CD4-positive, alpha-beta T cell treated with Interleukin-17A for 4 hours (primary cell): Measurements from ENCODE around the gene MEIS1.

Source experiments
- DNase-seq: peaks from one replicate; pipeline ENCODE4 v3.0.0-alpha.2; 2020; ENCODE audit warnings: mixed read lengths

MEIS1 gene

GRCh38 chr2:66512626-66513025, 77.7 kb downstream of the MEIS1 start:
- DNase-seq = no peak

DNA sequence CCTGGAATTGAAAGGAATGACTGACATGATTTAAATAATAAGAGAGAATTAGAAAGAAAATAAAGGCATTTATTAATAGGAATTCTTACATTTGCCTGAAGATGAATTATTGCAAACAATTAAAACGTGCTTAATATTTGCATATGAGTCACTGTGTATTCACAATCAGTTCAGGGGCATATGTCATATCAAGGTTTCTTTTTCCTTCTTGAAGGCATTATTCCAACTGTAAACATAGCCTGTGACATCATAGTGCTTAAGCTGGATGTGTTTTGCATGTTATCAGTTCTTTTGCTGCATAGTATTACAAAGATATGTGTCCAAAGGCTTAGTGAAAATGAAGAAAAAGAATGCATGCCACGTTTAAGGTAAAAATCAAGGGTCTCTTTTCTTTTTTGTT, 80.8 kb downstream of the MEIS1 start:
- DNase-seq = no peak

DNA sequence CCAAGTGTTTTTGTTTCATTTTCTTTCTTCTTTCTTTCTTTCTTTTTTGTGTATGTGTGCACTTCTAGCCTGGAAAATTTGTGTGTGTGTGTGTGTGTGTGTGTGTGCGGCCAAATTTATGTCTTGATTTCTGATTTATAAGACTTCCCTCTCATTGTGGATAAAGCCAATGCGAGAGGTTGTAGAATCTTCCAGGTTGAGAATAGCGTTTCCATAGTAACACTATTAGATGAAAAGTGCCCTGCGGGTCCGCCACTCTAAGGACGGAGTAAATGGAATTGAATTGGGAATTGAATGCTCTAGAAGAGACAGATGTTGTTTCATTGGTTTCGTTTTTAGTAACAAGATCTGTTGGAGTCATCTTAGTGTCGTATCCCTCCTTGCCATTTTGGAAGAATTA, 81.6 kb downstream of the MEIS1 start:
- DNase-seq = no peak

- no peak for DNase-seq
These were observed 82.8 kb downstream of the MEIS1 start for GRCh38 chr2:66517772-66518171.

DNA sequence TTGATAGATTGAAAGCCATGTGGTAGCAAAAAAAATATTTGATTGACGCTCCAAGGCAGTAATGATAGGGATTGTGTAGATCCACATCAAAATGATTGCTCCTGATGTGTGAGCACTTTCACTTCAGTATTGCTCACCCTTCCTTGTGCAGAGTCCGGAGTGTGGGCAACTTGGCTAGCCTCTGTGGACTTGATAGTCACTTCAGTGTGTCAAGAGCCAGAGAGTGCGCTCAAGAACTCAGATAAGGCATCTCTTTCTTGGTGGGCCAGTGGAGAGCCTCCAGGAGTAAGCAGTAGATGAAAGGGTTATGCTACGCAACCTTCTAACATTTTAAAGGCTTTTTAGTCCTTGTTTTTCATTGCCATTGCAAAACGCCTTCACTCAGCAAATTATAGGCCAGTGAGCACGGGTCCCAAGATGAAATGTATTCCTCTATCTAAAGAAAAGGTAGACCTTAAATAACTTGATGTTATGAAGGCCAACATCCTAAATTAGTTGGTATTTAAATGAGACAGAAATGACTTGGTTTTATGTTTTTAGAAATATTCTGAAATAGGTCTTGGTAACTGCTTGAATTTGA, 84.4 kb downstream of the MEIS1 start:
- no peak for DNase-seq

GRCh38 chr2:66521291-66521922, 86.5 kb downstream of the MEIS1 start:
- no peak for DNase-seq

GRCh38 chr2:66522611-66523376, 87.9 kb downstream of the MEIS1 start:
- DNase-seq = no peak

DNA sequence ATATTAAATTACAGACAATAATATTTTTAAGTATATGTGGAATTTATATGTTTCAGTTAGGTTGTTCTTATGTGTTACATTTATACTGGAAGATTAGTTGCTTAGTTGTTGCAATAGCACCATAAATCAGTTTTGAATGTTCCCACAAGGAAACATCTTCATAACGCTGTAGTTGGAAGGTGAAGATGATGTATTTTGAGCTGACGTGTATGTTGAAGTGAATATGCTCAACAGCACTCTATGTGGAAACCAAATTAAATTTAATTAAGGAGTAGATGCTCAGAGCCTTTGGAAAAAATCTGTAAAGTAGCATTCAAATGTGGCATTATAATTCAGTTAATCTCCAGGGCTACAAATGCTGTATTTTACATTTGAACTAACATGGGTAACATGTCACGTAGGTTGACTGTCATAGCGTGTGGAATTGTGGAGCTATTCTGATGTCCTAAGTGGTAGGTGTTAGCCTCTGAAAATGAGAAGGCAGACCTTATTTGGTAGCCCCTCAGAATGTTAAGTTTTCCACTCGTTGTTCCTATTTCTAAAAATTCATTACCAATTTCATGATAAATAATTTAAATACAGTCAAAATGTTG, 88.5 kb downstream of the MEIS1 start:
- no peak for DNase-seq

DNA sequence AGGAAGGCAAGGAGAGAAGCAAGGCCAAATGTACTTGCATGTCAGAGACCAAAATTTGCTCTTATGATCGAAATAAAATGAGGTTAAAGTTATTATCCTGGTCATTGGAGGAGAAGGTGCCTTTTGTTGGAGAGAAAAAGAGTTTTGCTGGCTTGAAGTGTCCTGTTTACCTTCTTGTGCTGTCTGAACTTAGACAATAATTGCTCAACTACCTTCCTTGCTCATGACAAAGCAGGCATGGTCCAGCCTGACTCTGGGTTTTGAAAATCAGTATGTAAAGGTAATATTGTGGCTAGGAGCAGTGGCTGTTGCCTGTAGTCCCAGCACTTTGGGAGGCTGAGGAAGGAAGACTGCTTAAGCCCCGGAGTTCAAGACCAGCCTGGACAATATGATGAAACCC, 89.1 kb downstream of the MEIS1 start:
- no peak for DNase-seq

DNA sequence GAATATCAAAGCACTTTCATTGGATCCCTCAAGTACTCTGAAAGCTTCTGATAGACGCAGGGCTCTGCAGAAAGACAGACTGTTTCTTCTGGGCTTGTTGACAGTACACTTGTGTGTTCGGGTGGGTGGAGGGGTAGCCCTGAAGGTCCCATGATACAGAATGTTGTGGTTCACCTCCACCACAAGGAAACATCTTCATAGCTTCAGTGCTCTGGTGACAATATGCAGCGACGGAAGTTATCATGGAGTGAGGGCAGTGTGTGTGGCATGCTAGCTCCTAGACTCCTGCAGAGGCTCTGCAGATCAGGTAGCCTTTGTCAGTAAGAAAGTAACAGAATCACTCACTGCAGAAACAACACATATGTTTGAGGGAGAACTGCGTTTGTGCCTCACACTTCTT, 90.7 kb downstream of the MEIS1 start:
- no peak for DNase-seq

GRCh38 chr2:66526180-66526579, 91.3 kb downstream of the MEIS1 start:
- DNase-seq = no peak

- DNase-seq = no peak
These were observed 94.2 kb downstream of the MEIS1 start for GRCh38 chr2:66528974-66529724.

- DNase-seq = no peak
These were observed 95.7 kb downstream of the MEIS1 start for GRCh38 chr2:66530651-66531050.

- DNase-seq = no peak
These were observed 96.2 kb downstream of the MEIS1 start for GRCh38 chr2:66531155-66531554.

GRCh38 chr2:66531567-66531966, 96.6 kb downstream of the MEIS1 start:
- DNase-seq = no peak

DNA sequence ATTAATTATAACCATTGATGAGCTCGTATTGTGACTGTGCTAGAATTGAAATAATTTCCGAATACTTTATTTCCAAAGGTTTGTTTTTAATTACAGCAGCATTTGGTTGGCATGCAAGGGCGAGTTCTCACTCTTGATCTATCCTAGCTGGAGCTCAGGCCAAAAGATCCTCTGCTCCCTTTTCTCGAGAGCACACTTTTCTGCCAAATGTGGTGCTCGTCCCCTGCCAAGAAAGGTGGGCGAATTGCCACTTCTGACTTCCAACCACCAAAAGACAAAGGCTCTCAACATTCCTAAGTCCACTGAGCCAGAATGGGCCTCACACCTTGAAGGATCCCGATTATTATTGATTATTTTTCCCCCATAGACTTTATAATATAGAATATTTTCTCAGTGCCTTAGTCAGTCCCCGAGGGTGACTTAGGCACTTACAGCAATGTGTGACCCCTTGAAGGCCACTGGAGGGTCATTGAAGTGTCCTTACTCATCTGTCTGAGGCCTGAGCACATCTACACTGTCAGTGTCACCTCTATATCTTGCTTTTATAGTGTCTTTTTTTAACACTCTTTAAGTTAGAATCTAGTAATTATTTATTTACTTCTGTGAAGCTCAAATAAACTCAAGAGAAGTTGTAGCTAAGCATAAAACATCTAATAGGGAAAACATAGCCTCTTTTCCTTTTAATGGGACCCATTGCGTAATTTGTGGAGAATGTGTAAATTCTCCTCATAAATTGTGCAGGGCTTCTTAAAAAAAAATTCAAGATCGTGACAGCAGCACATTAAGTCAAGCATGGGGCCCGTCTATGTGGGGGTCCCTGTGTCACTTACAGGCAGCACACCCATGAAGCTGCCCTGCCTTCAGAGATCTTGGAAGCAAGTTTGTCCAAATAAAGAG, 98.3 kb downstream of the MEIS1 start:
- no peak for DNase-seq

- no peak for DNase-seq
These were observed 99.5 kb downstream of the MEIS1 start for GRCh38 chr2:66534461-66534860.

GRCh38 chr2:66535574-66536289, 100.8 kb downstream of the MEIS1 start:
- DNase-seq = no peak

DNA sequence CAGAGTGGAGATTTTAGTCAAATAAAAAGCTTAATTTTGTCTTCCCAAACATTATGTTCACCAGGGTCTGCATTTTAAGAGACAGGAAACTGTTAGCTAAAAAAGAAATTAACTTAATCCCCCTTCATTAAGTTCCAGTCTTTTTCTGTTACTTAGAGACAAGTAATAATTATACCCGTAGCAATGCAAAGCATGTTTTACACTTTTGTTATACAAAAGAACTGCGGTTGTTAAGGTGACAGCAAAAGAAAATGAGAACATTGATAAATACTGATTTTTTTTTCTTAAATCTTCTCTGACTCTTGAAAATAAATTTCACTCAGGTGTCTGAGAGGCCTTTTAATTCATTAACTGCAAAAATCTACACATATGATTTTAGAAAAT, 101.4 kb downstream of the MEIS1 start:
- DNase-seq = no peak

- no peak for DNase-seq
These were observed 102.1 kb downstream of the MEIS1 start for GRCh38 chr2:66536997-66537396.

DNA sequence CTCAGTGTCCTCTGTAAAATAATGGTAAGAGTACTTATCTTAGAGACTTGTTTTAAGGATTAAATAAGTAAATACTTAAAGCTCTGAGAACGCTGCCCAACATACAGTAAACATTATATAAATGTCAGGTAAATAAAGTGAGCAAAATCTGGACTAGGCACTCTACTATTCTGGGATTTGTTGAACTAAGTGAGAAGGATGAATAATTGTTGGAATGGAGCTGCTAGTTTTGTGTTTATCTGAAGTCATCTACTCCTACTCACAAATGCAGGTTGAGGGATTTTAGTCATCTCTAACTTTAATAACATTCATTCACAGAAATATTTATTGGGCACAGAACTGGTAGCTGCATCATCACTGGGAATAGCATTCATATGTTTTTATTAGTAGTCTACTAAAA, 103.4 kb downstream of the MEIS1 start:
- no peak for DNase-seq

- DNase-seq = no peak
These were observed 104.5 kb downstream of the MEIS1 start for GRCh38 chr2:66539452-66539851.
